Retinal pigment epithelial cell (primary cell): Measurements from ENCODE around the gene RPS6KC1.

ENCODE experiments used
- DNase-seq: peaks from one replicate; pipeline ENCODE4 v3.0.0-alpha.2; 2010; ENCODE audit warnings: low read depth
- H3K4me3 ChIP-seq: 2 replicates; pipeline ENCODE4 v1.5.1; 2011; ENCODE audit warnings: mild to moderate bottlenecking, low read length, control low read depth, moderate library complexity
- TF ChIP-seq, protein P1 (sequence below): conservative IDR thresholded peaks from 2 replicates; pipeline ENCODE4 v1.5.1; 2011; ENCODE audit warnings: low read depth, low read length, control low read depth, inconsistent platforms

RPS6KC1 gene

DNA sequence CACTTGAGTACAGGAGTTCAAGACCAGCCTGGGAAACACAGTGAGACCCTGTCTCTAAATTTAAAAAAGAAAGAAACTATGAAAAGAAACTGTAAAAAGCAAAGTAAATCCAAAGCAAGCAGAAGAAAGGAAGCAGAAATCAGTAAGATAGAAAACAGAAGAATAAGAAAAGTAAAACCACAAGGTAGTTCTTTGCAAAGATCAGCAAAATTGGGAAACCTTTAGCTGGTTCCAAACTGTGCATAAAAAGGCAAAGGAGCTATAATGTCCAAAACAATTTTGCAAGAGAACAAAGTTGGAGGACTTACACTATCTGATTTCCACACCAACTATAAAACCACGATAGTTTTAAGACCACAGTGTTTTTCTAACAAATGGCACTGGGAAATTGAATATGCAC is 218.8 kb downstream of the RPS6KC1 start:
- TF ChIP-seq, protein P1, sequence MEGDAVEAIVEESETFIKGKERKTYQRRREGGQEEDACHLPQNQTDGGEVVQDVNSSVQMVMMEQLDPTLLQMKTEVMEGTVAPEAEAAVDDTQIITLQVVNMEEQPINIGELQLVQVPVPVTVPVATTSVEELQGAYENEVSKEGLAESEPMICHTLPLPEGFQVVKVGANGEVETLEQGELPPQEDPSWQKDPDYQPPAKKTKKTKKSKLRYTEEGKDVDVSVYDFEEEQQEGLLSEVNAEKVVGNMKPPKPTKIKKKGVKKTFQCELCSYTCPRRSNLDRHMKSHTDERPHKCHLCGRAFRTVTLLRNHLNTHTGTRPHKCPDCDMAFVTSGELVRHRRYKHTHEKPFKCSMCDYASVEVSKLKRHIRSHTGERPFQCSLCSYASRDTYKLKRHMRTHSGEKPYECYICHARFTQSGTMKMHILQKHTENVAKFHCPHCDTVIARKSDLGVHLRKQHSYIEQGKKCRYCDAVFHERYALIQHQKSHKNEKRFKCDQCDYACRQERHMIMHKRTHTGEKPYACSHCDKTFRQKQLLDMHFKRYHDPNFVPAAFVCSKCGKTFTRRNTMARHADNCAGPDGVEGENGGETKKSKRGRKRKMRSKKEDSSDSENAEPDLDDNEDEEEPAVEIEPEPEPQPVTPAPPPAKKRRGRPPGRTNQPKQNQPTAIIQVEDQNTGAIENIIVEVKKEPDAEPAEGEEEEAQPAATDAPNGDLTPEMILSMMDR, result no peak
- no peak overlapping the region for H3K4me3 ChIP-seq
- DNase-seq, result no peak

DNA sequence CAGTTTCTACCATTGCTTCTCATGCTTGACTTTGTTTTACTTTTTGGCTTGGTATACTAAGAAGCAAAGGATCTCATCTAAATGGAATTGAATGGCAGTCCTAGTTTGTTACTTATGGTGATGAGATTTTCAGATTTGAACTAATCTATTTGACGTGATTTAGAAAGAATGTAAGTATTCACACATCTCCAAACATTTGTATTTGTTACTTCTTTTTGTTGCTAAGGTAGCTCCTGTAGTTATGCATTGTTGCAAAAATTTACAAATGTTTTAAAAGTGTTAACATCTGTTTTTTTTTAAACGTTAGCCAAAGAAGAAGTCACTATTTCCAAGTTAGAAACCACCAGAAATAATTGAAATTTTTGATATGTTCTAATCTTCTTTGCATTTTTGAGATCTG is 222.5 kb downstream of the RPS6KC1 start:
- H3K4me3 ChIP-seq, result no peak overlapping the region
- DNase-seq, result no peak
- TF ChIP-seq, protein P1, result no peak

DNA sequence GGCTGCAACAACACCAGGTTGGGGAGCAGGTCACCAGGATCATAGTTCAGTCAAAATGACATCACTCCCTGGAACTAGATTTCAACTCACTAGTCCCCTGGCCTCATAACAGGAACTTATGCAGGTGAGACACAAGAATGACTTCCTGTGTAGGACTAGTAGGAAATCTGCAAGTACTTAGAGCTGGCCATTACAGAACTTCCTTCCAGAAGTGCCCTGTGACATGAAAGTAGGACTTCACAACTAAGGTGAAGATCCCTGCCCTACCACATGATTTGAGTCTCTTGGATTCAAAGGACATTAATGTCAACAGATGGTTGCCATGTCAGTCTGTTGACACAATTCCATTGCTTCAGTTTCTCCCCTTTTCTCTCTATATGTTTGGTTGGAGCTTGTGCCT is 223.1 kb downstream of the RPS6KC1 start:
- DNase-seq, result no peak
- TF ChIP-seq, protein P1, result no peak
- no peak overlapping the region for H3K4me3 ChIP-seq

DNA sequence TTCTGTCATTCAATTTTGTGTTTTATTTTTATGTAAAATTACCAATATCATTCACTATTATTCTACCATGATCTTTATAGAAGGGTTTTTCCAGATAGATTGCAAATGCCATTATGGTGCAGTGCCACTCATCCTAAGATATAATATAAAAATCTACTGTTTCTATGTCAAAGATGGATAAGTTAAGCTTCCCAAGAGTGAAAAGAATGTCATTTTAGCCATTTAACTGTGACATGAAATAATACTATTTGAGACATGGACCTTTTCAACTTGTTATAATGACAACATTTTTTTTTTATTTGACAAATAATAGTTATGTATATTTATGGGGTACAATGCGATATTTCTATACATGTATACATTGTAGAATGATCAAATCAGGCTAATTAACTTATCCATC is 224.3 kb downstream of the RPS6KC1 start:
- TF ChIP-seq, protein P1, result no peak
- no peak for DNase-seq
- H3K4me3 ChIP-seq, result no peak overlapping the region

DNA sequence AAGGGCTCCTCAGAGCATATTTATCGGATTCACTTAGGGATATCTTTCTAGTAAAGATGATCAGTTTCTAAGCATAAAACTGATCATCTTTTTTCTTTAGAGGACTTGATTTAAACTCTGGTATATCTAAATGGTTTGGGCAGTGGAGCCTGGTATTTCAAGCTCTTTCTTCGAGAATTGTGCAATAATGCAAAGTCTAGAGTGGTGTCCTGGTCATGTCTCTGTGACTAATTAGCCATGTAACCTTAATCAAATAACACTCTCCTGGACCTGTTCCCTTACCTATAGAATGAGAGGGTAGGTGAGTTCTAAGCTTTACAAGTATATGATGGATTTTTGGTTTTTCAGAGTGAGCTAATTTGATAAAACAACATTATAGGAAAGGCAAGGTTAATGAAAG is 225.2 kb downstream of the RPS6KC1 start:
- DNase-seq, result no peak
- TF ChIP-seq, protein P1, result no peak
- H3K4me3 ChIP-seq, result no peak overlapping the region

DNA sequence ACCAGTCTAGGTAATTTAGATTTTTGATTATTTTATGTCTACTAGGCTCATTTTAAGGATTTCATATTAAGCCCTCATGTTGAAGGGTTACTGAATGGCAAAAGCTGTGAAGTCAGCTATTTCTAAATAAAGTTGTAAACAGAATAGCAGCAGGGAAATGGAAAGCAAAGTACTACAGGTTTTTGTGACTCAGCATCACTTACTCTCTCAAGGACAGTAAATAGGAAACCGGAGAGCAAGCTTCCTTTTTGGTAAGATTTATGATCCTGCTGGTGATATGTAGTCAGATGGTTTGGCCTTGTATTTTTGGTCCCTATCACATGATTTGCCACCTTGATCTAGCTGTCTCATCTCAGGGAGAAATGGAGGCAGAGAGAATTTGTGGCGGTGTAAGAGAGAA is 226.0 kb downstream of the RPS6KC1 start:
- no peak overlapping the region for H3K4me3 ChIP-seq
- no peak for DNase-seq
- TF ChIP-seq, protein P1, result no peak

DNA sequence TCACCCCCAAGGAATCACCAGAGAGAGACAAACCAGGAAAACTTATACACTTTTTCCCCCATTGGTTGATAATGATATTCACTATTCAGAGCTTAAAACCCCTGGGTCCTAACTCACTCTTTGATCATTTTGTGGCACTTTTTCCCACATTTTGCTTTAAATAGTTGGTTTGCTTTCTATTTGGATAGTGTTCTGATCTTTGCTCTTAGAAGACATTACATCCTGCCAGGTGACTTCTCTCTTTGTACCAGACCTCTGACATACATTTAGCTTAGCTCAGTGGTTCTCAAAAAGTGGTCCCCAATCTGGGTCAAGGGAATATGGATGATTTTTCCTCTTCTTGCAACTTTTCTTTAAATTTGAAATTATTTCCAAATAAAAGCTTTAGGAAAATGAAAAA is 228.4 kb downstream of the RPS6KC1 start:
- no peak for DNase-seq
- TF ChIP-seq, protein P1, result no peak
- no peak overlapping the region for H3K4me3 ChIP-seq
